ENCODE measurements around the gene APBB1. TPM values are rescaled to one million over a fixed set of nuclear protein-coding genes. Genes with fewer than 3 reads are reported as not detected.

The APBB1 gene
- total RNA-seq = 55.3 and 83.9 TPM in 2 replicates

DNA sequence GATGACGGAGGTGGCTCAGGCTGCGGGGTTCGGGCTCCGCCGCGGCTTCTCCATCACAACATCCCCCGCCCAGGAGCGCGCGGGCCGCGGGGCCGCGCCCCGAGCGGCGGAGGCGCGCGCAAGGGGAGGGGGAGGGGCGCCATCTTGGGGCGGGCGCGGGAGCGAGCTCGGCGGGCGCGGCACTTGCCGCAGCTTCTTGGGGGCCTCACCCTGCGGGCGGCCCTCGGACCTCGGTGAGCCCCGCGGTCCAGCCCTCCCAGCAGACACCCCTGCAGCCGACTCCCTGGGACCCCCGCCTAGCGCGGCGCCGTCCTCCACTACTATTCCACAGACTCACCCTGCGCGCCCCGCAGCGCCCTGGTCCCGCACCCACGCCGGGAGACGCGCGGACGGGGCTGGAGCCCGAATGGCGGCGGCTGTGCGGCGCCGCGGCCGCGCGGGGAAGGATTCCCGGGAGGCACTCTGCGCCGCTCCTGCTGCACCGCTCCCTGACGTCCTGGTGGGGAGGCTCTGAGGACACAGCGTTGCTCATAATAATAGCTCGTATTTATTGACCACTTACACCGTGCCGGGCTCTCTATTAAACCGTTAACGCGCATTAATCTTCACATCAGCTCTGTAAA, at the start of gene APBB1:
APBB1 (minus strand) TSS at position 86 of the 623 bp plus-strand sequence. CDS start 7,747 bp downstream, outside the sequence.

DNA sequence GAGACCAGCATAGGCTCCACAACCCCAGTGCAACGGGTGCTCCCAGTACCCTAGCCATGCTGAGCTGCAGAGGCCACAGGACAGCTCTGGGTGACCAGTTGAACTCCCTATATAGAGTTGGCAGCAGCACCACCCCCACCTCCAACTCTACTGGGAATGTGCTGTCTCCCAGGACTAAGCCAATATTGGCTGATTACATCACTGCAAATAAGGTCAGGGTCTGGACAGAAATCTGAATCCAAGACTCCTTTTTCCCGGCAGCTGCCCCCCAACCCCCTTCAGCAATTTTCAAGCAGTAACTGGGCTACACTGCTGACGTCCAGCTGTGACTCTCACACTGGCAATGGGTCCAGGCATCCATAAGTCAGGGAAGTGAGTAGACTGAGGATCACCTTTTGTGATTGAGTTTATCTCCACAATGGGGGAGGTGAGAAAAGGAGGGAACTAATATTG, 22.0 kb upstream of the APBB1 start, which contains the start of gene HPX:
HPX (minus strand) TSS at position 82 of the 453 bp plus-strand sequence; CDS start at position 58, 24 bp downstream.

DNA sequence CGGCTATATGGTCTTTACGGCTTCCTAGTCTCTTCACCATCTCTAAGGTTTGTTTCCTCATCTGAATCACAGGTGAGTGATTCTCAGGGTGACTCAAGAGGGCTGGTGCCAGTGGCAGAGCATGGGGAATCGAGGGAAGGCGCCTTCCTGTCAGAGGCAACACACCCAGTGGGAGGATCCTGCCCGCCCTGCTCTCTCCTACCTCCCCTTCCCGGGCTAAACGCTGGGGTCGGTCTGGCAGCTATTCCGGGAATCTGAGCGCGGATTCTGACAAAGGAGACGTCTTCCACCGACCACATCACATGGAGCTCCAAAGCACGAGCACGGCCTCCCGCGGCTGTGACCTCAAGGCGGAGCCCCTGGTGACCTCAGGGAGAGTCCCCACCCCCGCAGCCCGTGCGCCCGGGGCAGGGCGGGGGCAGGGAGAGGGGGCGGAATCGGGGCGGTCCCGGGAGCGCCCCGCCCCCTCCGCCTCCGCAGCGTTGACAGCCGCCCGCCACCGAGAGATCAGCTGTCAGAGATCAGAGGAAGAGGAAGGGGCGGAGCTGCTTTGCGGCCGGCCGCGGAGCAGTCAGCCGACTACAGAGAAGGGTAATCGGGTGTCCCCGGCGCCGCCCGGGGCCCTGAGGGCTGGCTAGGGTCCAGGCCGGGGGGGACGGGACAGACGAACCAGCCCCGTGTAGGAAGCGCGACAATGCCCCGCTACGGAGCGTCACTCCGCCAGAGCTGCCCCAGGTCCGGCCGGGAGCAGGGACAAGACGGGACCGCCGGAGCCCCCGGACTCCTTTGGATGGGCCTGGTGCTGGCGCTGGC, 28.8 kb downstream of the APBB1 start, which contains the start of gene SMPD1:
SMPD1 (plus strand) TSS at position 570 of the 813 bp plus-strand sequence; CDS start at position 695, 125 bp downstream.

Other genes starting within 250 kb of the APBB1 start
- gene OR52B2, start 248.8 kb downstream of the APBB1 start, total RNA-seq = not detected in 2 replicates
- gene OR52W1, start 219.9 kb downstream of the APBB1 start, total RNA-seq = not detected in 2 replicates
- not detected in 2 replicates for gene C11orf42, start 213.5 kb downstream of the APBB1 start, total RNA-seq
- gene FHIP1B, start 184.5 kb downstream of the APBB1 start, total RNA-seq = 13.4 and 13.7 TPM in 2 replicates
- 0.33 TPM in 1 of 2 replicates, not detected in the other for gene CNGA4, start 180.0 kb downstream of the APBB1 start, total RNA-seq
- not detected in 2 replicates for gene CCKBR, start 159.3 kb downstream of the APBB1 start, total RNA-seq
- 301 and 798 TPM in 2 replicates for gene CAVIN3, start 98.6 kb downstream of the APBB1 start, total RNA-seq
- gene SMPD1, start 28.6 kb downstream of the APBB1 start, total RNA-seq = 50.8 and 113 TPM in 2 replicates
- gene HPX, start 21.9 kb upstream of the APBB1 start, total RNA-seq = 0.44 and 1.7 TPM in 2 replicates
- gene TRIM3, start 54.8 kb upstream of the APBB1 start, total RNA-seq = 25.2 and 56.1 TPM in 2 replicates
- 63.7 and 65.5 TPM in 2 replicates for gene ARFIP2, start 62.2 kb upstream of the APBB1 start, total RNA-seq
- gene TIMM10B, start 62.4 kb upstream of the APBB1 start, total RNA-seq = 37.1 and 46.1 TPM in 2 replicates
- 14.2 and 14.7 TPM in 2 replicates for gene DNHD1, start 78.2 kb upstream of the APBB1 start, total RNA-seq
- gene RRP8, start 184.5 kb upstream of the APBB1 start, total RNA-seq = 10.0 and 11.9 TPM in 2 replicates
- gene ILK, start 184.7 kb upstream of the APBB1 start, total RNA-seq = 227 and 239 TPM in 2 replicates
- gene TAF10, start 193.1 kb upstream of the APBB1 start, total RNA-seq = 46.5 and 87.8 TPM in 2 replicates
- 38.3 and 205 TPM in 2 replicates for gene TPP1, start 200.3 kb upstream of the APBB1 start, total RNA-seq
- 24.4 and 39.2 TPM in 2 replicates for gene DCHS1, start 236.7 kb upstream of the APBB1 start, total RNA-seq